MG63 (cell line): ENCODE results near the gene PSMB2. TPM values are rescaled to one million over a fixed set of nuclear protein-coding genes. Genes with fewer than 3 reads are reported as not detected.

ENCODE experiments used
- DNase-seq: peaks from one replicate; pipeline ENCODE4 v3.0.0-alpha.2; 2020
- H3K27me3 ChIP-seq: fragments of 250-450 bp; sonication (Bioruptor Pico); 2 replicates; pipeline ENCODE4 v1.5.1; 2020; ENCODE audit warnings: mild to moderate bottlenecking, moderate library complexity
- H3K36me3 ChIP-seq: fragments of 250-450 bp; sonication (Bioruptor Pico); 2 replicates; pipeline ENCODE4 v1.5.1; 2020; ENCODE audit warnings: mild to moderate bottlenecking, moderate library complexity
- H3K4me3 ChIP-seq: fragments of 250-450 bp; sonication (Bioruptor Pico); 2 replicates; pipeline ENCODE4 v1.5.1; 2020; ENCODE audit warnings: mild to moderate bottlenecking, moderate library complexity
- H3K9me3 ChIP-seq: fragments of 250-450 bp; sonication (Bioruptor Pico); 2 replicates; pipeline ENCODE4 v1.5.1; 2020; ENCODE audit warnings: mild to moderate bottlenecking, moderate library complexity
- total RNA-seq: library from RNA; depleted of rRNA; stranded (reverse); fragments of >200 nt; shearing (Covaris generic); gene quantifications from 2 replicates; pipeline ENCODE4 v1.2.3, GENCODE V29; 2014; ENCODE audit warnings: low replicate concordance

Gene PSMB2
- total RNA-seq, 1 experiment from 2014 or later = 114 TPM

DNA sequence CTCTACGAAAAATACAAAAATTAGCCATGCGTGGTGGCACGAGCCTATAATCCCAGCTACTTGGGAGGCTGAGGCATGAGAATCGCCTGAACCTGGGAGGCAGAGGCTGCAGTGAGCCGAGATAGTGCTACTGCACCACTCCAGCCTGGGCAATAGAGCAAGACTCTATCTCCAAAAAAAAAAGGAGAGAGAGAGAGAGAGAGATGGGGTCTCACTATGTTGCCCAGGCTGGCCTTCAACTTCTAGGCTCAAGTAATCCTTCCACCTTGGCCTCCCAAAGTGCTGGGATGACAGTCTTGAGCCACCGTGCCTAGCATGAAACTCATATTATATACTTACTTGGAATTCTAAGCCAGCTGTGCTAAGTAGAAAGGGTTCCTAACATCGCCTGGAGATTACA is 29.7 kb downstream of the PSMB2 start:
- H3K27me3 ChIP-seq = no peaks in the 10 kb centered on the region
- H3K4me3 ChIP-seq = no peak overlapping the region
- peaks cover 74% of the 10 kb centered on the region for H3K36me3 ChIP-seq
- no peak for DNase-seq
- no peaks in the 10 kb centered on the region for H3K9me3 ChIP-seq

DNA sequence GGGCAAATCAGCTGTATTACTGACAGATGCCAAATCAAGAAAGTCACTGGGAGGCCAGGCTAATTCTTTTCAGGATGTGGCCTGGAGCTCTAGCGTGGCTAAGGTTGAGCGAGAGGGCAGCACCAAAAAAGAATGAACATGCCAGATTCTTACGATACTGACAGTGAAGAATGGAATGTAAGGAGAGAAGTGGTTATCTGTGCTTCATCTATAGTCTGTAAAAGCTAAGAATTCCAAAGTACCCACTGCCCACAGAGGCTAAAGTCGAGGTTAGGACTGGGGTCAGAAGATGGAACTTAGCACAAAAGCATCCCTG is 35.5 kb downstream of the PSMB2 start:
- no peaks in the 10 kb centered on the region for H3K9me3 ChIP-seq
- no peaks in the 10 kb centered on the region for H3K27me3 ChIP-seq
- H3K36me3 ChIP-seq = peaks cover 88% of the 10 kb centered on the region
- DNase-seq = no peak
- H3K4me3 ChIP-seq = no peak overlapping the region

DNA sequence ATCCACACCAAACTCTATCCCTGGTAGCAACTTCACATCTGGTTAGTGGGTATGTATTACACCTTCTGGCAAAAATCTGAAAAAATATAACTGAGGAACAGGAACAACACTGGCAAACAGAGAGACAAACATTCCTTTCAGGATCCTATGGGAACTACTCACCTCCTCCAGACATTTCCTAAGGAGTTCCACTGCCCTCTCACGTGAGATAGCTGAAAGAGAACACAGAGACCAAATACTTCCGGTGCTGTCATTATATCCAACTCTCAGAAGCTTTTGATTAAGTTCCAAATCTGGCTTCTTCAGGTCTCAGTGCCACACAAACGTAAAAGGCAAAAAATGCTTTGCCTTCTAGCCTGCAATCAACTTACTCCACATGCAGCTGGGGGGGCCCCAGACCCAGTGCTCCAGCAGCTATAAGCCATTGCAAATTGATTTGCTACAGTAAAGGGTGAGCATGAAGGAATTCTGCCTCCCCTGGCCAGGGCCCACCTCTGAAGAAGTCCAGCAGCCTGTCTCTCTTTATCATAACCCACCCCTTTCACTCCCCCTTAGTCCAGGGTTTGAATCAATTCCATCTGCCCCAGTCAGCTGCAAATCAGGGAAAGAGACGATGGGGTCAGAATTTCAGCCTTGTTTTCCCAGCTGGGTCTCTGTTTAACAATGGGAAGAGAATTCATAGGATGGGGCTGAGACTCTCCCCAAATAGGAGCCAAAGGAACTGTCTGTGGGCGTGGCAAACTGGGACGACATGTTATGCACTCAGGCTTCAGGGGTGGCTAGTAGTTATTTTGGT is 36.1 kb downstream of the PSMB2 start:
- H3K27me3 ChIP-seq = no peaks in the 10 kb centered on the region
- DNase-seq = no peak
- H3K36me3 ChIP-seq = peaks cover 90% of the 10 kb centered on the region
- no peak overlapping the region for H3K4me3 ChIP-seq
- H3K9me3 ChIP-seq = no peaks in the 10 kb centered on the region

DNA sequence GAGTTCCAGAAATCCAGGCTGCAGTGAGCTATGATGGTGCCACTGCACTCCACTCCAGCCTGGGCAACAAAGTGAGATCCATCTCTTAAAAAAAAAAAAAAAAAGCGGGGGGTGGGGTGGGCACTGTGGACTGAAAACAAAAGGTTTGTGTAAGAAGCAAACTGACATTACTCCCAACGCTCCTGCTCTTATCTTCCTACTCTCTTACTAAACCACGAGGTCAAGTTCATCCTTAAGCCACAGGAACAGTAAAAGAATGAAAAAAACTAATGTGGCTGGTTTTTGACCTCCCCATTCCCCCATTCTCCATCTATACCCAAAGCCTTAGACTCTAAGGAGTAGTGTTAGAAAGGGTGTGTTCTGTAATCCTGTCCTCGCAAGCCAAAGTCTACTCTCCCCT is 37.4 kb downstream of the PSMB2 start:
- Histone ChIP-seq H3K27me3 (no peaks in the 10 kb centered on the region), H3K4me3 (no peak overlapping the region), H3K36me3 (peaks cover 90% of the 10 kb centered on the region), H3K9me3 (no peaks in the 10 kb centered on the region)
- DNase-seq = no peak

DNA sequence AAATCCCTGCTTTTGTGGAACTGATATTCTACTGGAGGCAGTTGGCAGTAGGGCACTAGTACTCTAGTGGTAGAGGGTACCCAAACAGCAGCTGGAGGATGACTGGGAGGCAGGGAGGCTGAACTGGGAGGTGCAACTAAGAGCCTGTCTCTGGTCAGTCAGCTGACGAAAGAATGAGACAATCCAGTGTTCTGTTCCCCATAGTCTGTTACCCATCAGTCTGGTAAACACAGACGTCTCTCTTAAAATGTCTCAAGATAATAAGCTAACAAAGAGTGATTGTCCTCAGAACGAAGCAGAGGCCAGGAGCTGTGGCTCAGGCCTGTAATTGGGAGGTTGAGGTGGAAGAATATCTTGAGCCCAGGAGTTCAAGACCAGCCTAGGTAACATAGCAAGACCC is 37.9 kb downstream of the PSMB2 start:
- DNase-seq = no peak
- H3K36me3 ChIP-seq = peaks cover 85% of the 10 kb centered on the region
- no peak overlapping the region for H3K4me3 ChIP-seq
- no peaks in the 10 kb centered on the region for H3K27me3 ChIP-seq
- no peaks in the 10 kb centered on the region for H3K9me3 ChIP-seq

DNA sequence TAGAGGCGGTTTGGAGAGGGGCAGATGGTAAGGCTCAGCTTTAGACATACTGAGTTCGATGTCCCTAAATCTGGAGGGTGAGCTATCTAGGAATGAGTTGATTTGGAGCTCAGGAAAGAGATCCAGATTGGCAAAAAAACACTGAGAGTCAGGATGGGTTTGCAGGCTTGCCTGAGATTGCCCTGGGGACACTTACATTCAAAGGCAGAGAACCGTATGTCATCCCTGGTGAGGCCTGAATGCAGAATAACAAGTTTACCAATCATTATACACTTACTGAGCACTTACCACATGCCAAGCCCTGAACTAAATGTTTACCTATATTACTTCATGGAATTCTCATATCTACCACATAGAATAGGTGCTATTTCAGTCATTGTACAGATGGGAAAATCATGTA is 40.7 kb downstream of the PSMB2 start:
- DNase-seq = no peak
- H3K27me3 ChIP-seq = no peaks in the 10 kb centered on the region
- H3K4me3 ChIP-seq = no peak overlapping the region
- peaks cover 65% of the 10 kb centered on the region for H3K36me3 ChIP-seq
- no peaks in the 10 kb centered on the region for H3K9me3 ChIP-seq

DNA sequence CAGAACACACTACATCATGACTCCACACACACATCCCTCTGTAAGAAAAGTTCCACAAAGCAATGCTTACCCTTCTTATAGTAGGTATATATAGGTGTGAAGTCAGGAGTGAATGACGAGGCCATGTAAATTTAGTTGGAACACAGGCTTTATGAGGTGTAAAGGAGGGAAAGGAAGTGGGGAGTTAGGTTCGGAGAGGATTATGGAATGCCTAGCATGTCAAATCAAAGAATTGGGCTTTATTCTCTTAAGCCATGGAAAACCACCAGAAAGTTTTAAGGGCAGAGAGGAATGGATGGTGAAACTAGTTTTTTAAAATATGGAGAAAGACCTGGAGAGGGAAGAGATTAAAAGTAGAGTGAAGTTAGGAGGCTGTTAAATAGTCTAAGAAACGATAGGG is 41.9 kb downstream of the PSMB2 start:
- no peaks in the 10 kb centered on the region for H3K9me3 ChIP-seq
- H3K27me3 ChIP-seq = no peaks in the 10 kb centered on the region
- H3K4me3 ChIP-seq = no peak overlapping the region
- DNase-seq = no peak
- H3K36me3 ChIP-seq = peaks cover 55% of the 10 kb centered on the region

DNA sequence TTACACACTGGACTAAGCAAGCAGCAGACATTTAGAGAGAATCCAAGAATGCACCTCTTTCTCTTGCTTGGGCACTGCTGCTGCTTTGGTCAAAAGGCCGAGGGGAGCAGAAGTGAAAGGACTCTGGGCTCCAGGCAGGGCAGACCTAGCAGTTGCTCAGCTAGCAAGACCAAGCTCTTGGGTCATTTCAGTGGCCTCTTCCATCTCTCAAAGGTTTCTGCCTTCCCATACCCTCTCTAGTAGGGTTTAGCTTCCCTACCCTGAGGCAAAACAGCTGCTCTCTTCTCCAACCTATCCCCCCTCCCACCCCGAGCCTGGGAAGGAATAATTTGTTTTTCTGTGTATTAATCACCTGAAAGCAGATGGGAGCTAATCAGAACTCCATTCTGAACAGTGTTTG is 42.4 kb downstream of the PSMB2 start:
- no peak for DNase-seq
- H3K27me3 ChIP-seq = no peaks in the 10 kb centered on the region
- H3K4me3 ChIP-seq = no peak overlapping the region
- H3K9me3 ChIP-seq = no peaks in the 10 kb centered on the region
- H3K36me3 ChIP-seq = peaks cover 50% of the 10 kb centered on the region

DNA sequence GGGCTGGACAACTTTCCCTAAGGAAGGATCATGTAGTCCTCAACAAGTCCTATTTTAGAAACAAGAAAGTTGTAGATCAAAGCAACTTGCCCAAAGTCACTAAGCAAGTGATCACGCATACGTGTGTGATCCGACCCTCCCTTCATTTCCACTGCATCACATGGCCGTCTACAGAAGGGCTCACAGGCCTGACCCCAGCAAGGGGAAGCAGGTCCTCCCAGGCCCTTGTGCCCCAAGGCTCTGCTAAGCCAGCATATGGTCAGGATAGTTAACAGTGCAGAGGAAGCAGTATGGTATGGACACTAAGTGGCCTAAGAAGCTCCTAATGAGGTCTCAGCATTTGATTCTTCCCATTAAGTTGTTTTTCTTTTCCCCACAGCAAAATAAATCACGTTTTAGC is 43.5 kb downstream of the PSMB2 start:
- peaks cover 41% of the 10 kb centered on the region for H3K36me3 ChIP-seq

DNA sequence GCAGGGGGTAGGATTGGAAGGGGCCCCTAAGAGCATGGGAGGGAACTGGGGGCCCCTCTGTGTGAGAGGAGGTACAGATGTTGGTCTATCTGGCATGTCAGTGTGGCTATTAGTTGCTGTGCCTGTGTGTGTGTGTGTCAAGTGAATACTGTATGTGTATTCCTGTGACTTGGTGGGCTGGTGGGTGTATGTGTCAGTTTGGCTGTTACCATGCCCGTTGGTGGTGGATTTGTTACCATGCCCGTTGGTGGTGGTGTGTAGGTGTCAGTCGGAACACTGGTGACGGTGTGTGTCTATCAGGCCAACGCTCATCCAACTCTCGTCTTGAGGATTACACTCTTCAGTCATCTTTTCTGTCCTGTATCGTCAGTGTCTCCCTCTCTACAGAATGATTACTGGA is 45.6 kb downstream of the PSMB2 start:
- Histone ChIP-seq H3K27me3 (no peaks in the 10 kb centered on the region), H3K4me3 (no peak overlapping the region), H3K9me3 (no peaks in the 10 kb centered on the region), H3K36me3 (peaks cover 24% of the 10 kb centered on the region)
- no peak for DNase-seq

More for the DNA sequence above, 43.5 kb downstream of the PSMB2 start:
- H3K9me3 ChIP-seq = no peaks in the 10 kb centered on the region
- no peak for DNase-seq
- H3K4me3 ChIP-seq = no peak overlapping the region
- no peaks in the 10 kb centered on the region for H3K27me3 ChIP-seq

DNA sequence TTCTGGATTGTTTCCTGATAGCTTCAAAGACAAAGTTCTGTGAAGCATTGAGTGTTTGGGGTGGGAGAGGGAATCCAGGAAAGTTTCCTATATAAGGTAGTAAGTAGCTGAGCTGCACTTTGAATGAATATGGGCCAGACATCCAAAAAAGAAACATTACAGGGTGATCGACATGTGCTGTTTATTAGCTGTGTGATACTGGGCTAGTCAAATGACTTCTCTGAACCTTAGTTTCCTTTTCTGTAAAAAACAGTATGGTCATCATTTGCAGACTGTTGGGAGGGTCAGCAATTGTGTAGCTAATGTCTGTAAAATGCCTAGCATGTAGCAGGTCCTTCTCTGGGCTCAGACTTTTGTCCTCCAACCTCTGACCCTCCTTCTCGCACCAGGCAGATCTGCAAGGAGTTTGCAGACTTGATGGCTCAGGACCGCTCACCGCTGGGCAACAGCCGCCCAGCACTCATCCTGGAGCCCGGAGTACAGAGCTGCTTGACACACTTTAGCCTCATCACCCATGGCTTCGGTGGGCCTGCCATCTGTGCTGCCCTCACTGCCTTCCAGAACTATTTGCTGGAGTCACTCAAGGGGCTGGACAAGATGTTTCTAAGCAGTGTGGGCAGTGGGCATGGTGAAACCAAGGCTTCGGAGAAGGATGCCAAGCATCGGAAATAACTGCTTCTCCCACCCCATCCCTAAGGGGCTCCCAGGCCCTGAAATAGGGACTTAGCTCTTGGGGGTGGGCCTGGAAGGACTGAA is 47.1 kb downstream of the PSMB2 start:
- DNase-seq = no peak
- Histone ChIP-seq H3K9me3 (no peaks in the 10 kb centered on the region), H3K4me3 (no peak overlapping the region), H3K27me3 (no peaks in the 10 kb centered on the region), H3K36me3 (peaks cover 9% of the 10 kb centered on the region)

DNA sequence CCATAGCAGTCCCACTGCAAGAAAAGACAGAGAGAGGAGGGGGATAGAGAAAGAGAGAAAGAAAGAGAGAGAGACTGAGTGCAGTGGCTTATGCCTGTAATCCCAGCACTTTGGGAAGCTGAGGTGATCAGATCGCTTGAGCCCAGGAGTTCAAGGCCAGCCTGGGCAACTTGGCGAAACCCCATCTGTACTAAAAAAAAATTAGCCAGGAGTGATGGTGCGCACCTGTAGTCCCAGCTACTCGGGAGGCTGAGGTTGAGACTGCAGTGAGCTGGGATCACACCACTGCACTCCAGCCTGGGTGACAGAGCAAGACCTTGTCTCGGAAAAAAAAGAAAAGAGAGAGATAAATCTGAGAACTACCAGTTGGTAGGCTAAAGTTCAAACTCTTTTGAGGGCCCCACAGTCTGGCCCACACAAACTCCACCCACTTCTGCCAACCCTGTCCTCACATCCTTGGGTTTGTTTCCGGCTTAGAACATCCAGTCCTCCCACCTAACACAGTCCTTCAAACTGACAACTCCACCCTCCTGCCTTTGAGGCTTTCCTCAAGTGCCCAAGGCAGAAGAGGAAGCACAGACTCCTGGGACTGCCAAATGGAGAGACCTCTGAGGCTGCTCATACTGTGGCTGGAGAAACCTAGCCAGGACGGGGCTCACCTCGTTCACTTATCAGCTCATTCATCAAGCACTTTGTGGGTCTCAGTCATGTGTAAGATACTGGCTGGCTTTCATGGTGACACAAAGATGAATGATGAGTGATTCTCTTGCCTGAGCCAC is 48.1 kb downstream of the PSMB2 start:
- Histone ChIP-seq H3K4me3 (no peak overlapping the region), H3K9me3 (no peaks in the 10 kb centered on the region), H3K36me3 (peaks cover 8% of the 10 kb centered on the region; the same call in 1 of the 2 replicates), H3K27me3 (no peaks in the 10 kb centered on the region)
- no peak for DNase-seq

DNA sequence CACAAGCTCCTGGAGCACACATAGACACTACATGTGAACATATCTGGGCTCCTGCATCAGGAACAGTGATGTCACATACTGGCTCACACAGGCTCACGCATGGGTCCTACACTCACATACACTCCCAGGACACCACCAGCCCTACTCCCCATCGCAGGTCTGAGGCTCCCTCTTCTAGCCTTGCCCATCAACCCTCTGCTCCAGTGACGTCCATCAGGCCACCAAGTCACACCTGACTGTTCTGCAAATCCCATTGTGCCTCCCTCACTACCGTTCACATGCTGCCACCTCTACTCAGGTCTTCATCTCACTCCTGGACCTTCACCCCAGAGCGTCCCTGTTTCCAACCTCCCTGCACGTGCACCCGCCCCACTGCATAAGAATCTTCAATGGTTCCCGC is 50.1 kb downstream of the PSMB2 start:
- Histone ChIP-seq H3K27me3 (no peaks in the 10 kb centered on the region), H3K36me3 (peaks cover 5% of the 10 kb centered on the region; the same call in 1 of the 2 replicates)

DNA sequence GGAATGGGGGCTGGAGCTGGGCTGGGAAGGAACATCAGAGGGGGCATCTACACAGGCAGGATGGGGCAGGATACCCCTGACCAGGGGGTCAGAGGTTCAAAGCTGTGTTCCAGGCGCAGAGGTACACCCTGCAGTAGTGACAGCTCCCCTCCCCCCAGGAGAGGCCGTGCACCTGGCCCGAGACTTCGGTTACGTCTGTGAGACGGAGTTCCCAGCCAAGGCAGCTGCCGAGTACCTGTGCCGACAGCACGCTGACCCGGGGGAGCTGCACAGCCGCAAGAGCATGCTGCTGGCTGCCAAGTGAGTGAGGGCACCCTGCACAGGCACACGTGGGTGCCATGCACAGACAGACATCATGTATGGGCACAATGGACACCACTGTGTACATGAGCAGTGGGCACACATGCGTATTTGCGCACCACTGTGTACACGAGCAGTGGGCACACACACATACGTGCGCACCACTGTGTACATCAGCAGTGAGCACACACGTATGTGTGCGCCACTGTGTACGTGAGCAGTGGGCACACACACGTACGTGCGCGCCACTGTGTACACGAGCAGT is 50.8 kb downstream of the PSMB2 start:
- Histone ChIP-seq H3K9me3 (no peaks in the 10 kb centered on the region), H3K27me3 (no peaks in the 10 kb centered on the region), H3K36me3 (no peaks in the 10 kb centered on the region; the same call in 1 of the 2 replicates), H3K4me3 (no peak overlapping the region)
- no peak for DNase-seq

More for the DNA sequence above, 50.1 kb downstream of the PSMB2 start:
- Histone ChIP-seq H3K4me3 (no peak overlapping the region), H3K9me3 (no peaks in the 10 kb centered on the region)
- no peak for DNase-seq

DNA sequence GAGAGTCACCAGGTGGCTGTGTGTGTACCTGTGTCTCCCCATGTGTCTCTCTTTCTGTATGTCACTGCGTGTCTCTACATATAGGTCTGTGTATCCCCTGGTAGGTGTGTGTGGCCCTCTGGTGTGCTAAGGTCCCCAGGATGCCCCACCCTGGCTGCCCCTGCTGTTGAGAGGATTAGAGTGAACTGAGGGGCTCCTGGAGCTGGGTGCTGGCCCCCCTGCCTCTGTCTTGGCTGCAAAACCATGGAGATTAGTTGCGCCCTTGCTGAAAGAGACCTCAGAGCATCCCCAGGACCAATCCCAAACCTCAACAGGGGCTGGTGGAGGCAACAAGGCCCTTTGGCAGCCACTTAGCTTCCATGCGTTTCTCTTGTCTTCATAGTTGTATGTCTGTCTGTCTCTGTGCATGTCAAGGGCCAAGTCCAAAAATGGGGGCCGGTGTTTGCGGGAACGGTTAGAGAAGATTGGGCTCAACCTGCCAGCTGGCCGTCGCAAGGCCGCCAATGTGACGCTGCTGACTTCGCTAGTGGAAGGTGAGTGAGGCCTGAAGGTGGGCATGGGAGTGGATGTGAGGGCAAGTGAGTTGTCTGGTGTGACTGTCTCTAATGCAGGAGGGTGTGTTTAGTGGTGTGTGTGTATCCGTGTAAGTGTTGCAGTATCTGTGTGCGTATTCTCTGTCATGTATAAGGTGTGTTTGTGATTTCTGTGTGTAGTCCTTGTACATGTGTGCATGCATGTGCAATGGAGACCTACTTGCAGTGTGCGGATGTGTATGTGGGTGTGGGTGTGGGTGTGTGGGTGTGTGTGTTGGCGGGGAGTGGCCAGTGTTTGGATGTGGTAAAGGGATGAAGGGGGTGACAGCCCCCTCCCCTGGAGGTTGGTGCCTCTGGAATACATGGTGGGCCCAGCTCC is 51.6 kb downstream of the PSMB2 start:
- H3K4me3 ChIP-seq = no peak overlapping the region
- H3K27me3 ChIP-seq = no peaks in the 10 kb centered on the region
- no peaks in the 10 kb centered on the region for H3K36me3 ChIP-seq
- no peaks in the 10 kb centered on the region for H3K9me3 ChIP-seq
- DNase-seq = no peak
